ENCODE measurements around the gene SP140. TPM values are rescaled to one million over a fixed set of nuclear protein-coding genes. Genes with fewer than 3 reads are reported as not detected.

The SP140 gene
- polyA plus RNA-seq, 1 experiment, result 1.5 TPM

DNA sequence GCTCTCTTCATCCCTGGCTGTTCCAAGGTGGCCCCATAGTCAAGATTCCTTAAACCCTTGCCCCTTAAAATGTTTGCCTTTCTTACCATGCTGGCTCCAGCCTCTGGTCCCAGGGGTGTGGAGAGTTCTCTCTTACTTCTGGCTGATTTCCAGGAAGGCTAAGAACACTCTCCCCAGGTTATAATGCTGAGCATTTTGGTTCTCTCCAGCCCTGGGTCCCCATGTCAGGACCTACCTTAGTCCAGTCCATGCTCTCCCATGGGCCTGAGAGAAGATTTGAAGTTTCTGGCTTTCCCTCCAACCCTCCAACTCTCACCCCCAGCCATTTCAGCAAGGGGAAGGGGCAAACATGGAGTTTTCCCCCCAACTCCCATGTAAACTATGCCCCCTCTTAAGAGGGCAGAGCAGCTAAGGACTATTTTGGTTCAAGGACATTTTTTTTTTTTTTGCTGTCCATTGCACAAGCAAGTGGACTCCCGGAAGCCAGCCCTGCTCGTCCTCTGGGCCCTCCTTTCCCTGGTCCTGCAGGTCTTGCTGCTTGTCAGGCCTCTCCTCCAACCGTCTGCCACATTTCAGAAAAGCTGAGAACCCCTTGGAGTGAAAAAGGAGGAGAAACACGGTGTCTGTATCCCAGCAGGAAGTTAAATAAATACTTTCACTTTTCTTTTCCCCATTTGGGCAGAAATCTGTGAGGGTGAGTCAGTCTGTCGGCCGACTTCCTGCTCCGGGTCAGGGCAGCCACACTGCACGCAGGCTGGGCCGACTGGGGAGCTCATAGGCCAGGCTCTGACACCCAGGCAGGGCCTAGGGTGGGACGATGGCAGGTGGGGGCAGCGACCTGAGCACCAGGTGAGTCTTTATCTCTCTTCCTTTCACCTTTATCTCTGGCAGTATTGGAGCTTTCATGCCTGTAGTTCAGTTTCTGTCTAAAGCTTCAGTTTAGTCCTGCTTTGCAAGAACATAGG, 101.2 kb downstream of the SP140 start, which contains the start of gene SP140L:
TSS of gene SP140L (plus strand) at position 741 of the 965 bp plus-strand sequence. CDS start at position 818, 77 bp downstream.
- Histone ChIP-seq H3K27me3 (ENCODE audit: control insufficient read depth, insufficient read depth, low read length) (no peaks in the 10 kb centered on the region), H3K9me3 (ENCODE audit: control insufficient read depth, insufficient read depth, low read length) (peaks cover 10% of the 10 kb centered on the region), H3K4me3 (ENCODE audit: low read depth, low read length) (peak within 1 kb of the TSS; percentile 70), H3K27ac (ENCODE audit: low read depth, low read length) (peak within 1 kb of the TSS; percentile 92)
- TF ChIP-seq, protein P1, sequence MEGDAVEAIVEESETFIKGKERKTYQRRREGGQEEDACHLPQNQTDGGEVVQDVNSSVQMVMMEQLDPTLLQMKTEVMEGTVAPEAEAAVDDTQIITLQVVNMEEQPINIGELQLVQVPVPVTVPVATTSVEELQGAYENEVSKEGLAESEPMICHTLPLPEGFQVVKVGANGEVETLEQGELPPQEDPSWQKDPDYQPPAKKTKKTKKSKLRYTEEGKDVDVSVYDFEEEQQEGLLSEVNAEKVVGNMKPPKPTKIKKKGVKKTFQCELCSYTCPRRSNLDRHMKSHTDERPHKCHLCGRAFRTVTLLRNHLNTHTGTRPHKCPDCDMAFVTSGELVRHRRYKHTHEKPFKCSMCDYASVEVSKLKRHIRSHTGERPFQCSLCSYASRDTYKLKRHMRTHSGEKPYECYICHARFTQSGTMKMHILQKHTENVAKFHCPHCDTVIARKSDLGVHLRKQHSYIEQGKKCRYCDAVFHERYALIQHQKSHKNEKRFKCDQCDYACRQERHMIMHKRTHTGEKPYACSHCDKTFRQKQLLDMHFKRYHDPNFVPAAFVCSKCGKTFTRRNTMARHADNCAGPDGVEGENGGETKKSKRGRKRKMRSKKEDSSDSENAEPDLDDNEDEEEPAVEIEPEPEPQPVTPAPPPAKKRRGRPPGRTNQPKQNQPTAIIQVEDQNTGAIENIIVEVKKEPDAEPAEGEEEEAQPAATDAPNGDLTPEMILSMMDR (IDR thresholded peaks at IDR 0.05; ENCODE audit: low read depth, low read length), result no peak
- ChIA-PET CTCF (interaction anchor here (0.7 to 1.7 kb wide), 3 partner anchors 167 to 318 kb away, joined by 3 to 5 read pairs (median 4); no protein-coding TSS in a partner anchor), POLR2A (interaction anchor here (0.6 to 1.3 kb wide), 3 partner anchors 21 to 119 kb away, joined by 3 to 5 read pairs (median 3); partner anchors contain the start of gene SP100)
- DNase-seq (ENCODE audit: low read depth, low spot score), result peak; percentile 42

DNA sequence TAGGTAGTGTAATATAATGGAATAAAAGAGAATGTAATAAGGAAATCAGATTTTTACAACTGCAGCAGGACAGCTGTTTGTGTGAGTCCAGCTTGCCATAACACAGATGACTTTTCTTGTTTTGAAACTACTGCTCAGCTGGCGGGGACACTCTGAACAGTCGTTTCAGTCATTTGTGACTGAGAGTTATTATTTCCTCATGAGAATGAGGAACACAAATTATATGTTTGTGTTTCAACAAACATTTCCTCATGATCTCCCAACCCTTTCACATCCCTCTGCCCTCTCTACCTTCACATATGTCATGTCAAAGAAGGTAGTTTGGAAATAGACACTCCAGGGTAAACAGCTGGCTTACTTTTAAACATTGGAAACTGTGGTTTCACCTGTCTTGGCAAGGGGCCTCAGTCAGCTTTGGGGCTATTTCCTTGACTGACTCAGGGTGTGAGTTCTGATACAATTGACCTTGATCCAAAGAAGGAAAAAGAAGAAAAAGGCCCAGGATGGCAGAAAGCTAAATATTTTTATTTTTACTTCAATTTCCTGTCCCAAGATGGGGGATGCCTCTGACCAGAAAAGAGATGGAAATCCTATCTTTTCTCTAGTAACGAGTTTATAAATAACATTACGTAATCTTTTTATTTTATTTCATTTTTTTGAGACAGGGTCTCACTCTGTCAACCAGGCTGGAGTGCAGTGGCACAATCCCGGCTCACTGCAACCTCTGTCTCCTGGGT, 102.0 kb downstream of the SP140 start:
- peak overlapping the region; percentile 92 for H3K27ac ChIP-seq (ENCODE audit: low read depth, low read length)
- ChIA-PET POLR2A (interaction anchor here (1.3 kb wide), 1 partner anchor 88 kb away, joined by 5 read pairs; the partner anchor contains the start of gene SP100), CTCF (interaction anchor here (0.7 to 1.1 kb wide), 2 partner anchors 168 to 283 kb away, joined by 3 to 5 read pairs; no protein-coding TSS in a partner anchor)
- DNase-seq (ENCODE audit: low read depth, low spot score), result no peak
- H3K9me3 ChIP-seq (ENCODE audit: control insufficient read depth, insufficient read depth, low read length), result peaks cover 10% of the 10 kb centered on the region
- H3K27me3 ChIP-seq (ENCODE audit: control insufficient read depth, insufficient read depth, low read length), result no peaks in the 10 kb centered on the region
- TF ChIP-seq, protein P1 (IDR thresholded peaks at IDR 0.05; ENCODE audit: low read depth, low read length), result no peak
- H3K4me3 ChIP-seq (ENCODE audit: low read depth, low read length), result peak overlapping the region; percentile 70

DNA sequence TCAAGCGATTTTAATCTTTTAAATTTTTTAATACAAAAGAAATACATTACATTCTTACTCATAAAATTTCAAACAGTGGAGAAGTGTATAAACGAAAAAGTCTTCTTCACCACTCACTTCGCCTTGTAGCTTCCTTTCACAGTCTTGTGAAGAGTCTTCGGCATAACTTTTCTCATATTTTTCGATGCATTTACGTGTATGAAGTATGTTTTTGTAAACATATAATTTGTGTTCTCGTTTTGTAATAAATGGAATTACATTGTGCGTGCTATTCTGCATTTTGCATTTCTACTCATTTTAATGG, 102.6 kb downstream of the SP140 start:
- ChIA-PET CTCF (no interaction called here), POLR2A (no interaction called here)
- H3K4me3 ChIP-seq (ENCODE audit: low read depth, low read length), result no peak overlapping the region
- no peaks in the 10 kb centered on the region for H3K27me3 ChIP-seq (ENCODE audit: control insufficient read depth, insufficient read depth, low read length)
- no peak for DNase-seq (ENCODE audit: low read depth, low spot score)
- TF ChIP-seq, protein P1 (IDR thresholded peaks at IDR 0.05; ENCODE audit: low read depth, low read length), result no peak
- H3K9me3 ChIP-seq (ENCODE audit: control insufficient read depth, insufficient read depth, low read length), result peaks cover 5% of the 10 kb centered on the region
- no peak overlapping the region for H3K27ac ChIP-seq (ENCODE audit: low read depth, low read length)

DNA sequence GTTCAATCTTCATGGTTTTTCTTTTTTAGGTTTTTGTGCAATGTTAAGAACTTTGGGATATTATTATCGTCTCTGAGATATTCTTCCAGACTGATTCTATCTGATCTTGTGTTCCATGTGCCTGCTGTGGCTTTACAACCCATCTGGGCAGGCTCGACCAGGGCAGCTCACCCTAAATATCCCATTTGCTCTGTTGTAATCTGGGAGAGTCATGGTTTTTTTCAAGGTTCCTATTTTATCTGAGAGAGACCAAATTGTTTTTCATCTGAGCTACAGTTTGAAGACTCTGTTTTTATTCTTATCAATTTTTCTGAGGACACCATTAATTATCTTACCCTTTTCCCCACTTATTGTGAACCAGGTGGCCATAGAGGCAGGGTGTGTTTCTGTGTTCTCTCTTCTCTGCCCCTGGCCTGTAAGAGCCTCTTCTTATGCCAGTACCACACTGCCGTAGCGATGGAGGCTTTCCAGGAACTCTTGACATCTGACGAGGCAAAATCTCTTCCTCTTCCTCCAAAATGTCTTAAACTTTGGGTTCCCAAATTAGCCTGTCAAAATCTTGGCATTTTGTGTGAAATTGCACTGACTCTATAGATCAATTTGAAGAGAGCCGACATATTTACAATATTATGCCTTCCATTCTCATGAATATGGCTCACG, 104.5 kb downstream of the SP140 start:
- TF ChIP-seq, protein P1 (IDR thresholded peaks at IDR 0.05; ENCODE audit: low read depth, low read length), result no peak
- H3K4me3 ChIP-seq (ENCODE audit: low read depth, low read length), result no peak overlapping the region
- POLR2A ChIA-PET, result no interaction called here
- H3K27me3 ChIP-seq (ENCODE audit: control insufficient read depth, insufficient read depth, low read length), result no peaks in the 10 kb centered on the region
- DNase-seq (ENCODE audit: low read depth, low spot score), result no peak
- no peak overlapping the region for H3K27ac ChIP-seq (ENCODE audit: low read depth, low read length)
- no peaks in the 10 kb centered on the region; the same call in 1 of the 2 replicates for H3K9me3 ChIP-seq (ENCODE audit: control insufficient read depth, insufficient read depth, low read length)
- CTCF ChIA-PET, result interaction anchor here (1.1 kb wide), 1 partner anchor 15 kb away, joined by 3 read pairs; no protein-coding TSS in a partner anchor

Measured in AG04450 (cell line).